GM12878 (cell line): ENCODE measurements around the gene LMO2. TPM values are rescaled to one million over a fixed set of nuclear protein-coding genes. Genes with fewer than 3 reads are reported as not detected.
A peak's percentile ranks its signal among the peaks of the same experiment; 100 is the strongest.

Experiments
- ATAC-seq: fragments of 200-7000 bp; cut with Tn5 transposase; 3 replicates; pipeline ENCODE4 v1.9.1; 2020; ENCODE audit warnings: mild to moderate bottlenecking, moderate library complexity
- BruUV-seq: library from RNA; stranded (reverse); fragments of 400-500 nt; replicated peaks from 2 replicates; lab custom pipeline; 2021; lab: Mats Ljungman, UMichigan
- CTCF ChIA-PET: fragments of 300-600 bp; sonication (Branson Sonifier 250); formaldehyde crosslinking; extraction: SDS; loops from one replicate; lab custom pipeline; 2021; ENCODE audit warnings: inconsistent platforms; lab: Yijun Ruan, JAX
- POLR2A ChIA-PET: fragments of 350-600 bp; formaldehyde crosslinking; extraction: SDS; loops from one replicate; lab custom pipeline; 2021; ENCODE audit warnings: inconsistent platforms; lab: Charles Lee
- RAD21 ChIA-PET: fragments of 300-600 bp; sonication (Branson Sonifier 250); formaldehyde crosslinking; loops from one replicate; lab custom pipeline; 2023; ENCODE audit warnings: antibody characterized with exemption; ENCODE audit not compliant: unreplicated experiment; lab: Charles Lee
- SMC1A ChIA-PET: fragments of 300-600 bp; sonication (Branson Sonifier 250); formaldehyde crosslinking; loops from one replicate; lab custom pipeline; 2023; ENCODE audit not compliant: unreplicated experiment, uncharacterized antibody; lab: Charles Lee
- DNase-seq: peaks from one replicate; pipeline ENCODE4 v3.0.0-alpha.2; 2011; ENCODE audit warnings: low read depth, low spot score
- FAIRE-seq: peaks from 3 replicates; lab custom pipeline; 2011; peaks lifted over from hg19 to GRCh38; lab: Jason Lieb, UNC
- H2AFZ ChIP-seq: 2 replicates; pipeline ENCODE4 v1.6.0; 2011; ENCODE audit warnings: low read depth, low read length, control low read depth; ENCODE audit not compliant: control insufficient read depth
- H3K27ac ChIP-seq: 2 replicates; pipeline ENCODE4 v1.5.1; 2011; ENCODE audit warnings: control low read depth; ENCODE audit not compliant: control insufficient read depth, insufficient read depth
- H3K27me3 ChIP-seq, 2 experiments: replicated peaks in 1 of 2; 2 replicates each; pipeline versions ENCODE4 v1.6.0 to v1.6.1; 2011; ENCODE audit warnings: low read length in 1 of 2; ENCODE audit not compliant: control insufficient read depth in 2 of 2, insufficient read depth in 2 of 2
- H3K36me3 ChIP-seq, 2 experiments: 2 replicates each; pipeline ENCODE4 v1.5.1; 2011; ENCODE audit warnings: low read length in 1 of 2; ENCODE audit not compliant: control insufficient read depth in 2 of 2, insufficient read depth in 2 of 2
- H3K4me1 ChIP-seq: 2 replicates; pipeline ENCODE4 v1.6.1; 2011; ENCODE audit warnings: mild to moderate bottlenecking, low read length, moderate library complexity, mixed read lengths; ENCODE audit not compliant: control insufficient read depth, insufficient read depth
- H3K4me2 ChIP-seq: 2 replicates; pipeline ENCODE4 v1.6.0; 2011; ENCODE audit warnings: control low read depth; ENCODE audit not compliant: control insufficient read depth, insufficient read depth
- H3K4me3 ChIP-seq: fragments of 200-600 bp; sonication (generic); 2 replicates; pipeline ENCODE4 v1.5.1; 2016
- H3K79me2 ChIP-seq: 2 replicates; pipeline ENCODE4 v1.6.0; 2011; ENCODE audit warnings: low read length; ENCODE audit not compliant: control insufficient read depth, insufficient read depth
- H3K9ac ChIP-seq: 2 replicates; pipeline ENCODE4 v1.8.0; 2011; ENCODE audit warnings: low read length, control low read depth, mixed read lengths; ENCODE audit not compliant: control insufficient read depth, insufficient read depth
- H3K9me3 ChIP-seq: replicated peaks from 3 replicates; pipeline ENCODE4 v1.5.1; 2011; ENCODE audit warnings: mild to moderate bottlenecking, low read length; ENCODE audit not compliant: control insufficient read depth, insufficient read depth
- H4K20me1 ChIP-seq: 2 replicates; pipeline ENCODE4 v1.6.0; 2011; ENCODE audit not compliant: control insufficient read depth, insufficient read depth
- CBX3 ChIP-seq: fragments of 200-600 bp; sonication (generic); IDR thresholded peaks from 2 replicates; pipeline ENCODE4 v1.6.1; 2016; ENCODE audit warnings: low read depth, borderline replicate concordance
- CHD4 ChIP-seq: fragments of 200-600 bp; sonication (generic); IDR thresholded peaks from 2 replicates; pipeline ENCODE4 v1.6.1; 2016; ENCODE audit warnings: mild to moderate bottlenecking
- CREB1 ChIP-seq: IDR thresholded peaks from 2 replicates; pipeline ENCODE4 v1.6.1; 2012; ENCODE audit warnings: low read depth, mild to moderate bottlenecking, inconsistent platforms
- CTCF ChIP-seq, 3 experiments: IDR thresholded peaks in 2 of 3; conservative IDR thresholded peaks in 1 of 3; 2 replicates each; pipeline ENCODE4 v1.5.1; 2011; ENCODE audit warnings: low read depth in 3 of 3, low read length in 3 of 3, mild to moderate bottlenecking in 3 of 3, control low read depth in 2 of 3, moderate library complexity in 2 of 3, inconsistent platforms in 1 of 3, mixed read lengths in 1 of 3; ENCODE audit not compliant: control insufficient read depth in 2 of 3, insufficient read depth in 1 of 3; ENCODE audit errors: extremely low read depth in 1 of 3
- ELK1 ChIP-seq: IDR thresholded peaks from 2 replicates; pipeline ENCODE4 v1.6.1; 2012; ENCODE audit warnings: low read depth, low read length, improper control_type of control experiment
- EP300 ChIP-seq, 2 experiments: fragments of 150-350 bp in 1 of 2; IDR thresholded peaks; 2 replicates each; pipeline ENCODE4 v1.6.1; 2011 to 2012; ENCODE audit warnings: low read depth in 2 of 2, low read length in 2 of 2, borderline replicate concordance in 1 of 2, improper control_type of control experiment in 1 of 2, inconsistent platforms in 1 of 2; ENCODE audit not compliant: control insufficient read depth in 1 of 2
- FOS ChIP-seq: IDR thresholded peaks from 3 replicates; pipeline ENCODE4 v1.6.1; 2011; ENCODE audit warnings: borderline replicate concordance; ENCODE audit not compliant: insufficient read length; ENCODE audit errors: extremely low read depth
- FOXM1 ChIP-seq: IDR thresholded peaks from 2 replicates; pipeline ENCODE4 v1.6.1; 2012; ENCODE audit warnings: low read depth, mild to moderate bottlenecking, inconsistent platforms, low read length, moderate library complexity
- HDAC6 ChIP-seq: fragments of 200-600 bp; sonication (generic); IDR thresholded peaks from one replicate; pipeline ENCODE4 v1.8.0; 2017; ENCODE audit warnings: antibody characterized with exemption; ENCODE audit not compliant: unreplicated experiment
- IRF4 ChIP-seq: IDR thresholded peaks from 2 replicates; pipeline ENCODE4 v1.6.1; 2011; ENCODE audit warnings: low read depth, low read length
- MEF2B ChIP-seq: fragments of 450-650 bp; IDR thresholded peaks from 2 replicates; pipeline ENCODE4 v1.6.1; 2018; ENCODE audit warnings: mild to moderate bottlenecking, moderate library complexity; ENCODE audit not compliant: partially characterized antibody, poor library complexity, severe bottlenecking
- PAX5 ChIP-seq: IDR thresholded peaks from 2 replicates; pipeline ENCODE4 v1.6.1; 2011; ENCODE audit warnings: low read depth, low read length, borderline replicate concordance
- POLR2AphosphoS5 ChIP-seq: IDR thresholded peaks from 2 replicates; pipeline ENCODE4 v1.6.1; 2011; ENCODE audit warnings: mild to moderate bottlenecking, low read length, inconsistent platforms
- RELA ChIP-seq: fragments of 450-650 bp; IDR thresholded peaks from 2 replicates; pipeline ENCODE4 v1.8.0; 2014; ENCODE audit warnings: borderline replicate concordance; ENCODE audit not compliant: partially characterized antibody
- TAF1 ChIP-seq: IDR thresholded peaks from 2 replicates; pipeline ENCODE4 v1.6.1; 2011; ENCODE audit warnings: mild to moderate bottlenecking, low read depth, low read length, borderline replicate concordance
- TCF7 ChIP-seq: IDR thresholded peaks from 2 replicates; pipeline ENCODE4 v1.6.1; 2014; ENCODE audit warnings: antibody characterized with exemption, borderline replicate concordance
- WGBS: methylation state at CpG from one replicate; pipeline ENCODE4 v1.1.6; 2016; ENCODE audit warnings: low lambda C conversion rate; ENCODE audit not compliant: insufficient replicate concordance, insufficient coverage; ENCODE audit errors: missing lambda C conversion rate; 5-methylcytosine and 5-hydroxymethylcytosine counted together
- in situ Hi-C: fragments of 300-500 bp; cut with MboI; formaldehyde crosslinking; loops from 9 replicates; pipeline ENCODE4 v1.14.3; 2018; ENCODE audit warnings: mixed read lengths
- intact Hi-C: fragments of 100-400 bp; cut with micrococcal nuclease; formaldehyde crosslinking; loops from one replicate; pipeline ENCODE4 v1.14.2; 2022; ENCODE audit not compliant: unreplicated experiment
- polyA plus RNA-seq, 11 experiments: library from polyadenylated mRNA; depleted of rRNA in 4 of 11; unstranded in 6 of 11; stranded (reverse) in 5 of 11; fragments of >200 nt; fragmentation: Nextera tagmentation in 4 of 11; fragmentation: Illumina TruSeq in 1 of 11; extraction: Ambion mirVana in 4 of 11; extraction: Trizol in 1 of 11; gene quantifications; 1 replicate in 1 of 11; 2 replicates in 10 of 11; pipeline versions ENCODE4 v1.2.1 to v1.2.3, GENCODE V29; 2011 to 2016; ENCODE audit warnings: inconsistent platforms in 2 of 11, missing spikeins in 2 of 11, low read depth in 1 of 11
- total RNA-seq, 4 experiments: library from RNA; depleted of rRNA in 3 of 4; stranded (reverse); fragments of >200 nt in 3 of 4; fragmentation: Illumina TruSeq in 1 of 4; extraction: Trizol in 1 of 4; gene quantifications; 2 replicates each; pipeline versions ENCODE4 v1.2.1 to v1.2.3, GENCODE V29; 2013 to 2021

The LMO2 gene
- total and polyA plus RNA-seq, 10 of the 15 experiments (the other 5 are each of a cell fraction or from before 2014, with no cell fraction given): 0.29 to 1.9 (median 1.1) TPM; not detected in 1

- POLR2A ChIA-PET: interaction anchor here (0.6 to 1.3 kb wide), 3 partner anchors 10 to 113 kb away, joined by 4 to 7 read pairs (median 4); no protein-coding TSS in a partner anchor
- TF ChIP-seq TAF1: no peak
- no peak for TF ChIP-seq CREB1
- no peak for TF ChIP-seq CTCF (IDR thresholded peaks at IDR 0.05 in 2 of 3, conservative IDR thresholded peaks at IDR 0.05 in 1 of 3; ENCODE audit: control insufficient read depth in 2 of 3, extremely low read depth in 1 of 3, insufficient read depth in 1 of 3, low read depth in 3 of 3, low read length in 3 of 3)
- TF ChIP-seq CBX3: no peak
- TF ChIP-seq FOS: no peak
- TF ChIP-seq FOXM1: no peak
- TF ChIP-seq ELK1: no peak
- TF ChIP-seq HDAC6: no peak
- TF ChIP-seq IRF4: no peak
- TF ChIP-seq EP300 (IDR thresholded peaks at IDR 0.05; ENCODE audit: borderline replicate concordance in 1 of 2, control insufficient read depth in 1 of 2, low read depth in 2 of 2, low read length in 2 of 2): no peak
- TF ChIP-seq TCF7: no peak
- TF ChIP-seq POLR2AphosphoS5: no peak
- TF ChIP-seq MEF2B: no peak
- TF ChIP-seq PAX5: no peak
- no peak for TF ChIP-seq RELA
- no peak for TF ChIP-seq CHD4
- in situ Hi-C loops: no loop called here
- Histone ChIP-seq H4K20me1 (no peaks in the 10 kb centered on the region), H2AFZ (peak overlapping the region; percentile 41), H3K27me3 (no peaks in the 10 kb centered on the region), H3K9ac (peak overlapping the region; percentile 76), H3K9me3 (no peaks in the 10 kb centered on the region; the same call in 2 of the 3 replicates), H3K36me3 (no peaks in the 10 kb centered on the region), H3K27ac (peak overlapping the region; percentile 76), H3K79me2 (no peaks in the 10 kb centered on the region), H3K4me2 (peak overlapping the region; percentile 88), H3K4me1 (peaks cover 29% of the 10 kb centered on the region), H3K4me3 (peak overlapping the region; percentile 73)
- RAD21 ChIA-PET: interaction anchor here (1.0 kb wide), 1 partner anchor 19 kb away, joined by 4 read pairs; no protein-coding TSS in a partner anchor
- CTCF ChIA-PET: interaction anchor here (1.0 to 1.9 kb wide), 4 partner anchors 16 to 77 kb away, joined by 3 to 9 read pairs (median 5); no protein-coding TSS in a partner anchor
- SMC1A ChIA-PET: interaction anchor here (0.6 to 2.1 kb wide), 5 partner anchors 18 to 37 kb away, joined by 3 to 14 read pairs (median 3); no protein-coding TSS in a partner anchor
- intact Hi-C loops: loop anchor here (2.0 kb wide), 1 partner anchor 26 kb away; no protein-coding TSS in a partner anchor
- ATAC-seq (peak; percentile 26), FAIRE-seq (no peak), DNase-seq (peak; percentile 9)
- 3% methylated on average over 4 of the region's 4 CpGs for WGBS
- no TSS peak for BruUV-seq
These were observed 2.5 kb upstream of the LMO2 start for GRCh38 chr11:33894398-33894746.
